SK-N-SH (cell line): ENCODE measurements around the gene OR6C1. TPM values are rescaled to one million over a fixed set of nuclear protein-coding genes. Genes with fewer than 3 reads are reported as not detected.
"Not testable (repeated sequence)": the region's sequence is repeated elsewhere in the genome, so short reads cannot be mapped to it uniquely, and the experiment has no call there.

Experiments used
- CTCF ChIA-PET: fragments of 300-600, 350-600 bp; formaldehyde crosslinking; extraction: SDS; loops from one replicate; lab custom pipeline; 2021; lab: Yijun Ruan, JAX
- POLR2A ChIA-PET: fragments of 350-600 bp; sonication (Branson Sonifier 250); formaldehyde crosslinking; extraction: SDS; loops from one replicate; lab custom pipeline; 2020; ENCODE audit warnings: antibody characterized with exemption, inconsistent platforms; lab: Yijun Ruan, JAX
- DNase-seq: peaks from one replicate; pipeline ENCODE4 v3.0.0; 2012
- H2AFZ ChIP-seq: fragments of 200-600 bp; sonication (generic); 2 replicates; pipeline ENCODE4 v1.8.1; 2016; ENCODE audit warnings: antibody characterized with exemption, mild to moderate bottlenecking, low read depth
- H3F3A ChIP-seq: fragments of 200-600 bp; sonication (generic); replicated peaks from 2 replicates; pipeline ENCODE3; 2016; ENCODE audit warnings: antibody characterized with exemption, mild to moderate bottlenecking; ENCODE audit not compliant: insufficient read depth
- H3K27ac ChIP-seq, 2 experiments: fragments of 200-500 bp in 1 of 2; fragments of 200-600 bp in 1 of 2; sonication (Bioruptor generic) in 1 of 2; sonication (generic), shearing (Covaris generic) in 1 of 2; 2 replicates each; pipeline versions ENCODE4 v1.5.1 to v1.6.1; 2014 to 2016; ENCODE audit warnings: low read depth in 2 of 2, inconsistent platforms in 1 of 2, low read length in 1 of 2, mild to moderate bottlenecking in 1 of 2, mixed read lengths in 1 of 2
- H3K27me3 ChIP-seq: fragments of 200-600 bp; sonication (generic), shearing (Covaris generic); 2 replicates; pipeline ENCODE4 v1.6.1; 2016; ENCODE audit warnings: mixed run types; ENCODE audit not compliant: insufficient read depth
- H3K36me3 ChIP-seq, 2 experiments: fragments of 200-500 bp in 1 of 2; fragments of 200-600 bp in 1 of 2; sonication (Bioruptor generic) in 1 of 2; sonication (generic) in 1 of 2; replicated peaks in 1 of 2; 2 replicates each; pipeline versions ENCODE3 to v1.5.1; 2014 to 2016; ENCODE audit warnings: low read length in 1 of 2, mild to moderate bottlenecking in 1 of 2; ENCODE audit not compliant: insufficient read depth in 2 of 2, control insufficient read depth in 1 of 2
- H3K4me1 ChIP-seq, 2 experiments: fragments of 200-500 bp in 1 of 2; fragments of 200-600 bp in 1 of 2; sonication (Bioruptor generic) in 1 of 2; sonication (generic), shearing (Covaris generic) in 1 of 2; 2 replicates each; pipeline versions ENCODE4 v1.5.1 to v1.6.1; 2014 to 2016; ENCODE audit warnings: low read depth in 1 of 2, low read length in 1 of 2, mixed run types in 1 of 2; ENCODE audit not compliant: insufficient read depth in 2 of 2, control insufficient read depth in 1 of 2
- H3K4me2 ChIP-seq: fragments of 200-600 bp; sonication (generic), shearing (Covaris generic); 2 replicates; pipeline ENCODE4 v1.6.1; 2017; ENCODE audit warnings: mixed run types
- H3K4me3 ChIP-seq, 2 experiments: fragments of 200-500 bp in 1 of 2; fragments of 200-600 bp in 1 of 2; sonication (Bioruptor generic) in 1 of 2; sonication (generic), shearing (Covaris generic) in 1 of 2; 2 replicates each; pipeline versions ENCODE4 v1.5.1 to v1.8.1; 2014 to 2016; ENCODE audit warnings: low read depth in 2 of 2, inconsistent platforms in 1 of 2, low read length in 1 of 2, mild to moderate bottlenecking in 1 of 2, mixed read lengths in 1 of 2, moderate library complexity in 1 of 2
- H3K79me2 ChIP-seq: fragments of 200-600 bp; sonication (generic); 2 replicates; pipeline ENCODE4 v1.8.1; 2017; ENCODE audit warnings: mild to moderate bottlenecking; ENCODE audit not compliant: insufficient read depth
- H3K9ac ChIP-seq: fragments of 200-600 bp; sonication (generic); 2 replicates; pipeline ENCODE4 v1.6.1; 2017; ENCODE audit warnings: mixed run types
- H3K9me2 ChIP-seq: fragments of 200-600 bp; sonication (generic); 2 replicates; pipeline ENCODE4 v1.6.1; 2017; ENCODE audit warnings: mixed run types
- H3K9me3 ChIP-seq: fragments of 200-600 bp; sonication (generic); 2 replicates; pipeline ENCODE4 v1.6.1; 2017; ENCODE audit warnings: mixed run types, mild to moderate bottlenecking, moderate library complexity
- H4K20me1 ChIP-seq: fragments of 200-600 bp; sonication (generic); 2 replicates; pipeline ENCODE4 v1.6.1; 2017; ENCODE audit warnings: mild to moderate bottlenecking, mixed run types; ENCODE audit not compliant: insufficient read depth
- CHD2 ChIP-seq: fragments of 150-350 bp; IDR thresholded peaks from 2 replicates; pipeline ENCODE4 v1.6.1; 2018; ENCODE audit warnings: low read length; ENCODE audit not compliant: partially characterized antibody
- ELF1 ChIP-seq: IDR thresholded peaks from 2 replicates; pipeline ENCODE4 v1.4.0; 2012
- FOXJ3 ChIP-seq: sonication (generic); formaldehyde crosslinking; IDR thresholded peaks from 2 replicates; pipeline ENCODE4 v1.5.1; 2020; ENCODE audit warnings: mild to moderate bottlenecking, missing genetic modification reagents
- FOXM1 ChIP-seq: IDR thresholded peaks from 2 replicates; pipeline ENCODE4 v1.4.0; 2012; ENCODE audit warnings: low read depth, mild to moderate bottlenecking
- MXI1 ChIP-seq: IDR thresholded peaks from 2 replicates; pipeline ENCODE4 v1.6.1; 2012; ENCODE audit warnings: mild to moderate bottlenecking, low read depth, low read length, improper control_type of control experiment
- NFIC ChIP-seq: IDR thresholded peaks from 2 replicates; pipeline ENCODE4 v1.4.0; 2012; ENCODE audit warnings: borderline replicate concordance
- NRF1 ChIP-seq: IDR thresholded peaks from 2 replicates; pipeline ENCODE4 v1.6.1; 2012; ENCODE audit warnings: low read depth, mild to moderate bottlenecking, low read length
- PBX3 ChIP-seq: IDR thresholded peaks from 2 replicates; pipeline ENCODE4; 2012
- POLR2AphosphoS5 ChIP-seq: IDR thresholded peaks from 2 replicates; pipeline ENCODE4 v1.6.1; 2012; ENCODE audit warnings: low read depth, low read length
- RAD21 ChIP-seq: IDR thresholded peaks from 2 replicates; pipeline ENCODE4 v1.6.1; 2012; ENCODE audit warnings: mild to moderate bottlenecking, low read length
- RCOR1 ChIP-seq: fragments of 150-350 bp; IDR thresholded peaks from 2 replicates; pipeline ENCODE4 v1.6.1; 2017; ENCODE audit warnings: antibody characterized with exemption, low read length
- RXRA ChIP-seq: IDR thresholded peaks from 2 replicates; pipeline ENCODE4 v1.4.0; 2012; ENCODE audit warnings: low read depth, mild to moderate bottlenecking, borderline replicate concordance
- SIN3A ChIP-seq: IDR thresholded peaks from 2 replicates; pipeline ENCODE4 v1.6.1; 2012; ENCODE audit warnings: low read depth, mild to moderate bottlenecking, low read length, moderate library complexity, borderline replicate concordance
- TAF1 ChIP-seq: IDR thresholded peaks from 2 replicates; pipeline ENCODE4 v1.6.1; 2012; ENCODE audit warnings: low read depth, mild to moderate bottlenecking, low read length, moderate library complexity, borderline replicate concordance
- ZBTB33 ChIP-seq: IDR thresholded peaks from 2 replicates; pipeline ENCODE4 v1.4.0; 2012; ENCODE audit warnings: low read depth, borderline replicate concordance
- WGBS: methylation state at CpG from one replicate; pipeline ENCODE4 v1.1.6; 2017; ENCODE audit warnings: low lambda C conversion rate; 5-methylcytosine and 5-hydroxymethylcytosine counted together
- polyA plus RNA-seq, 3 experiments: library from polyadenylated mRNA; depleted of rRNA; stranded (reverse); fragments of >200 nt; gene quantifications; 2 replicates each; pipeline ENCODE4 v1.2.3, GENCODE V29; 2012
- TF ChIP-seq, protein P1 (sequence below): IDR thresholded peaks from 2 replicates; pipeline ENCODE4 v1.4.0; 2012; ENCODE audit warnings: low read depth
- TF ChIP-seq, protein P2 (sequence below): fragments of 150-350 bp; IDR thresholded peaks from 2 replicates; pipeline ENCODE4 v1.6.1; 2017; ENCODE audit warnings: antibody characterized with exemption, low read length, low read depth, borderline replicate concordance
- TF ChIP-seq, protein P3 (sequence below): IDR thresholded peaks from 2 replicates; pipeline ENCODE4 v1.4.0; 2012; ENCODE audit warnings: low read depth, borderline replicate concordance

Gene OR6C1
- polyA plus RNA-seq, 1 of the 3 experiments (the other 2 are of a cell fraction): not detected

DNA sequence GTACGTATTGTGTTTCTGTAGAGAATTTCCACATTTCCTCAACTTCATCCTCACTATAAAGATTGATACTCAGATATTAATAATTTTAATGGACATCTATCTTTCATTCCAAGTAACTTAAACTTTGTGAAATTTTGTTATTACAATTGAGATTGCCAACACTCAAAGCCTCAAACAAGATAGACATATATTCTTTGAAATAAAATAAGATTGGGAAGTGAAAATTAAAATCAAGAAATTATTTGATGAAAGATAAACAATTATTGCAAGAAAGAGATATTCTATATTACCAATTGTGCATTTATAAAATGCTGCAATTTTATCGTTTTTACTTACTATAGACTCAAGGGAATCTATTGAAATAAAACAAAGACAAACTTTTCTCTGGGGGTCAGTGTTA, 17.7 kb upstream of the OR6C1 start, which contains the start of gene OR6C6:
TSS of gene OR6C6 (minus strand) at position 101 of the 400 bp plus-strand sequence. CDS start 1,337 bp downstream, outside the sequence.
- H3F3A ChIP-seq: no peaks in the 10 kb centered on the region
- no peak within 1 kb of the TSS for H3K9ac ChIP-seq
- ChIA-PET CTCF (no interaction called here), POLR2A (no interaction called here)
- no peak for TF ChIP-seq POLR2AphosphoS5
- TF ChIP-seq, protein P1, sequence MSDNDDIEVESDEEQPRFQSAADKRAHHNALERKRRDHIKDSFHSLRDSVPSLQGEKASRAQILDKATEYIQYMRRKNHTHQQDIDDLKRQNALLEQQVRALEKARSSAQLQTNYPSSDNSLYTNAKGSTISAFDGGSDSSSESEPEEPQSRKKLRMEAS: no peak
- no peak for TF ChIP-seq NFIC
- TF ChIP-seq, protein P2, sequence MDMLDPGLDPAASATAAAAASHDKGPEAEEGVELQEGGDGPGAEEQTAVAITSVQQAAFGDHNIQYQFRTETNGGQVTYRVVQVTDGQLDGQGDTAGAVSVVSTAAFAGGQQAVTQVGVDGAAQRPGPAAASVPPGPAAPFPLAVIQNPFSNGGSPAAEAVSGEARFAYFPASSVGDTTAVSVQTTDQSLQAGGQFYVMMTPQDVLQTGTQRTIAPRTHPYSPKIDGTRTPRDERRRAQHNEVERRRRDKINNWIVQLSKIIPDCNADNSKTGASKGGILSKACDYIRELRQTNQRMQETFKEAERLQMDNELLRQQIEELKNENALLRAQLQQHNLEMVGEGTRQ: no peak
- no peak for TF ChIP-seq NRF1
- TF ChIP-seq MXI1: no peak
- no peak for TF ChIP-seq ZBTB33
- no peak for TF ChIP-seq RCOR1
- TF ChIP-seq CHD2: no peak
- H3K4me3 ChIP-seq: no peak within 1 kb of the TSS
- H4K20me1 ChIP-seq: no peaks in the 10 kb centered on the region
- DNase-seq: no peak
- no peak within 1 kb of the TSS for H3K4me2 ChIP-seq
- H3K36me3 ChIP-seq: no peaks in the 10 kb centered on the region
- no peaks in the 10 kb centered on the region for H3K79me2 ChIP-seq
- no peaks in the 10 kb centered on the region for H3K27me3 ChIP-seq
- H2AFZ ChIP-seq: no peak within 1 kb of the TSS
- 11% methylated on average over 2 of the region's 2 CpGs for WGBS
- H3K9me2 ChIP-seq: no peaks in the 10 kb centered on the region
- H3K9me3 ChIP-seq: no peaks in the 10 kb centered on the region
- no peak within 1 kb of the TSS for H3K27ac ChIP-seq
- no peaks in the 10 kb centered on the region for H3K4me1 ChIP-seq

DNA sequence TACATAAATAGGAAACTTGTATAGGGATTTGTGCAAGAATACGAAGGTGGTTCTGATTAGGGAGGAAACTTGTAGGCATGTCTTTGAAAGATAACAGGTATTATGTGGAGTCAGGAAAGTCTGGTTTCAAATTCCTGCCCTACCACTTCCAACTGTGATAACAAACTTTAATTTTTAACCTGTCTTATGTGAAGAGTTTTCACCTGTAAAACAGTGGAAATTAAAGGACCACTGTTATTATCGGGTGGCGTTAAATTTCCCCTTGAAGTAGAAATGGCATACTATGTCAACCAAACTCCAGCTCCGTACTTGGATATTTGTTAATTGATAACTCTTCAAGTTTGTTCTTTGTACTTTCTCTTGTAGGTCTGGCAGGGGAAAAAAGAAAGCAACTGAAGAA, 6.1 kb downstream of the OR6C1 start:
- H3K27ac ChIP-seq: no peak overlapping the region
- no peaks in the 10 kb centered on the region for H3K9me2 ChIP-seq
- no peak overlapping the region for H3K4me2 ChIP-seq
- TF ChIP-seq FOXM1 (no peak), FOXJ3 (CRISPR knock-in tag) (no peak), RAD21 (no peak), RXRA (no peak), ELF1 (no peak), TAF1 (no peak), POLR2AphosphoS5 (no peak), SIN3A (no peak), PBX3 (no peak)
- TF ChIP-seq, protein P3, sequence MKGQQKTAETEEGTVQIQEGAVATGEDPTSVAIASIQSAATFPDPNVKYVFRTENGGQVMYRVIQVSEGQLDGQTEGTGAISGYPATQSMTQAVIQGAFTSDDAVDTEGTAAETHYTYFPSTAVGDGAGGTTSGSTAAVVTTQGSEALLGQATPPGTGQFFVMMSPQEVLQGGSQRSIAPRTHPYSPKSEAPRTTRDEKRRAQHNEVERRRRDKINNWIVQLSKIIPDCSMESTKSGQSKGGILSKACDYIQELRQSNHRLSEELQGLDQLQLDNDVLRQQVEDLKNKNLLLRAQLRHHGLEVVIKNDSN: no peak
- H3K79me2 ChIP-seq: no peaks in the 10 kb centered on the region
- no peak overlapping the region for H3K9ac ChIP-seq
- no peaks in the 10 kb centered on the region for H3K27me3 ChIP-seq
- H3K4me3 ChIP-seq: no peak overlapping the region
- no peaks in the 10 kb centered on the region for H3F3A ChIP-seq
- H2AFZ ChIP-seq: no peak overlapping the region
- DNase-seq: no peak
- H4K20me1 ChIP-seq: no peaks in the 10 kb centered on the region
- 22% methylated on average over 4 of the region's 4 CpGs for WGBS
- POLR2A ChIA-PET: no interaction called here
- H3K9me3 ChIP-seq: no peaks in the 10 kb centered on the region; the same call in 1 of the 2 replicates
- H3K36me3 ChIP-seq: no peaks in the 10 kb centered on the region
- CTCF ChIA-PET: interaction anchor here (1.0 kb wide), 1 partner anchor 10 kb away, joined by 3 read pairs; the partner anchor contains the start of gene OR6C3
- no peaks in the 10 kb centered on the region for H3K4me1 ChIP-seq

DNA sequence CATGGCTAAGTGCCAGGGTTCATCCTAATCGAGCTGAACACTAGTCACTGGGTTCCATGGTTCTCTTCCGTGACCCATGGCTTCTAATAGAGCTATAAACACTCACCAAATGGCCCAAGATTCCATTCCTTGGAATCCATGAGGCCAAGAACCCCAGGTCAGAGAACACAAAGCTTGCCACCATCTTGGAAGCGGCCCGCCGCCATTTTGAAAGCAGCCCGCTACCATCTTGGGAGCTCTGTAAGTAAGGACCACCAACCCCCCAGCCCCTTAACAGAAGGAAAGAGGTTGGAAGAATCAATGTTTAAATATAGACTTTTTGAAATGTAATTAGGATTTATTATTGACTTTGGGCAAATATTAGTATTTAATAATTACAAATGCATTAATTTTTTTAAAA, 11.7 kb downstream of the OR6C1 start:
- H3K9me3 ChIP-seq, H3K9me2 ChIP-seq, DNase-seq, H3K9ac ChIP-seq, H3K79me2 ChIP-seq, H3K4me1 ChIP-seq, H4K20me1 ChIP-seq, H3K36me3 ChIP-seq, H3K27ac ChIP-seq, H3K4me2 ChIP-seq, H3K27me3 ChIP-seq, POLR2A ChIA-PET, H3F3A ChIP-seq, H2AFZ ChIP-seq, H3K4me3 ChIP-seq: not testable (repeated sequence)
- CTCF ChIA-PET: interaction anchor here (0.7 kb wide), 1 partner anchor 13 kb away, joined by 4 read pairs; no protein-coding TSS in a partner anchor
- 68% methylated on average over 6 of the region's 6 CpGs for WGBS
